G401.6 (cell line): Measurements from ENCODE around the gene SDK2.

ENCODE experiments used
- FAIRE-seq: peaks from 2 replicates; lab custom pipeline; 2012; peaks lifted over from hg19 to GRCh38; lab: Jason Lieb, UNC

SDK2 gene

DNA sequence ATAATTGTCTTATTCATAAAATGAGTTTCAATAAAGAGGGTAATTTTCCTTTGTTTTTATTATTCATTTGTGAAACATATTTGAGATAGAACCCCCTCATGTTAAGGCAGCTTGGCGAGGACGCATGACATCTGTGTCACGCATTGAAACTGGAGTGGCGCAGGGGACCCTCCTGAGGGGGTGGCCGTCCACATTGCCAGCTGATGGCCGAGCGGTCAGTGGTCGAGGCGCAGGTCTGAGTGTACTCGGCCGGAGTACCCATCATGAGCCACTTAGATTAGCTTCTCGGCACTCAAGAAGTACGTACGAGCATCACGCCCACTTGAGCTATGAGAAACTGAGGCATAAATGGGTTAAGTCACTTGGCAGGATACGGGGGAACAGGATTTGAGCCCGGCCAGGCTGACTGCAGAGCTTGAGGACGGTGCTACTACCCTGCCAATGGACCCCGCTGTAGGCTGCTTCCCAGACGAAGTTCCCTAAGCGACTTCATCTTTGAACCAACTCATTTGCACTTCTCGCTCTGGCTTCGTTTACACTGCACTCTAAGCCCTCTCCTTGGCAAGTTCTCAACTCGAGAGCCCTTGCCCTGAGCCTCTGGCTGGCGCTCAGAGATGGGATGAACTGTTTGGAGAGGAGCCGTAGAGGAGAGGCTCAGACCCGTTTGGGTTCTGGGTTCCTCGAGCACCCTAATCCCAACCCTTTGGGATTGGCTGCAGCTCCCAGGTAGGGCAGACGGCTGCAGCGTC, 91.8 kb downstream of the SDK2 start:
- FAIRE-seq, result no peak

DNA sequence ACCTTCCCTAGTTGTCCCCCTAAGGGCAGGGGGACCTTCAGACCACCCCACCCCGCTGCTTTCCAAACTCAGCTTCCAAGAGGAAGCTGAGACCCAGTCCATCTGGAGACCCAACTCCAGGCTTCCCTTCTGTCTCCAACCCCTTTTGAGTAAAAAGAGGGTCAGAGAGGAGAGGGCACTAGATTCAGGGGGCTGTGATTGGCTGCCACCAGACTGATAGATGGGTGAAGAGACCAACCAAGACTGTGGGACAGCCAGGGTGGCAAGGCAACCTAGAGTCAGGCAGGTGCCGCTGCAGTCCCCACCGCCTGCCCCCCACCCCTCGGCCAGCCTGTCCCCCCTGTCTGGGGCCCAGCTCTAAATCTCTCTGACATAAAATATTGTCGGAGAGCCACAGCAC, 92.5 kb downstream of the SDK2 start:
- no peak for FAIRE-seq

DNA sequence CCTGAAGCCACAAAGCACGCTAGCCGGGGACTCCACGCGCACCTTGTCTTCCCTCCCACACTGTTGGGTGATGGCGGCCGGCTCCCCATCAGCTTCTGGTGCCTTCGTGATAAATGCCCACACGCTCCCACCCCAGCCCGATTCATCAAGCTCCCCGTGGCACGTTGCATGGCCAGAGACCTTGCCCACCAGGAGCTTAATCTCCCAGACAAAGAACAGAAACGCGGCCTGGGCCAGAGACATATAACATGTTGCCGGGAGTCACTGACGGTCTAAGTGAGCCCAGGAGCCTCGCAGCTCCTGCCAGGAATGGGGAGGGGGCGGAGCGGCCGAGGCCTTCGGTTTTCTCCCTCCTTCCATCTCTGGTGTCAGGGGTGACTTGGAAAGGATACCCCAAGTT, 93.1 kb downstream of the SDK2 start:
- FAIRE-seq, result no peak

DNA sequence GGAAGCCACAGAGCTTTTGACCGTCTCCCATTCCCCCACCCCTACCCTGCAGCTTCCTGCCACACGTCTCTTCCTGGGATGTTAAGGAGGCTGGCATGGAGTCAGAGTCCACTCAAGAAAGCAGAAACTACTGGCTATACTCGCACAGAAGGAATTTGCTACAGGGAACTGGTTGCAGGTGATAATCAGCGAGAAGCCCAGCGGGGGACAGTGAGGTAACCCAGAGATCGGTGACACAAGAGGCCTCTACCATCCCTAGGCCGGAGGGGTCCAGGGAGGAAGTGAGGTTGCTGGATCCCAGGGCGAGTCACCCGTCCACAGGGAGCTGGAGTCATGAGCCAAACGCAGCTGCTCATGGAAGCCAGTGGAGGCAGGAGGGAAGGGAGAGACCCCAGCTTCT, 93.7 kb downstream of the SDK2 start:
- FAIRE-seq, result no peak

DNA sequence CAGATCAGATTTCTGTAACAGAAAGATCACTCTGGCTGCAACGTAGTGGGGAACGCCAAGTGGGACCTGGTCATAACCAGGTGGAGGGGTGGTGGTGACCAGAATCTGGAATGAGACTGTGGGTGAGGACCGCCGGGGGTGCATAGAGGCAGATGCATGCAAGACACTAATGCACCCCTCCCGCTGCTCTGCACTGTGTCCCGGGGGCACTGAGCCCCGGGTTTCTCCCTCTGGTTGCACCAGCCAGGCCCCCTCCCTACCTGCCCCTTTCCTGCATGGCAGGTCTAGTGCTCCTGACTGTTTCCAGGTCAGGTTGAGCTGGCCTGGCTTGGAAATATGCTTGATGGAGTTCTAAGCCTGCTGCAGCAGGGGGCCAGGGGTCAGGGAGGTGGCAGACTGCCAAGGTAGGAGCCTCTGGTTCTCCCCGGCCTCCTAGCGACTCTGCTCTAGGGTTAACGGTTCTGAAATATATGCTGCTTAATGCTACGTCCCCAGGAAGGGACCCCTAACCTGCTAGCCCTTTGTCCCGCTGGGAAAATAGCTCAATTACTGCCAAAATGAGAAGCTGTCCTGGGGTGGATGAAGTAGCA, 94.3 kb downstream of the SDK2 start:
- no peak for FAIRE-seq

DNA sequence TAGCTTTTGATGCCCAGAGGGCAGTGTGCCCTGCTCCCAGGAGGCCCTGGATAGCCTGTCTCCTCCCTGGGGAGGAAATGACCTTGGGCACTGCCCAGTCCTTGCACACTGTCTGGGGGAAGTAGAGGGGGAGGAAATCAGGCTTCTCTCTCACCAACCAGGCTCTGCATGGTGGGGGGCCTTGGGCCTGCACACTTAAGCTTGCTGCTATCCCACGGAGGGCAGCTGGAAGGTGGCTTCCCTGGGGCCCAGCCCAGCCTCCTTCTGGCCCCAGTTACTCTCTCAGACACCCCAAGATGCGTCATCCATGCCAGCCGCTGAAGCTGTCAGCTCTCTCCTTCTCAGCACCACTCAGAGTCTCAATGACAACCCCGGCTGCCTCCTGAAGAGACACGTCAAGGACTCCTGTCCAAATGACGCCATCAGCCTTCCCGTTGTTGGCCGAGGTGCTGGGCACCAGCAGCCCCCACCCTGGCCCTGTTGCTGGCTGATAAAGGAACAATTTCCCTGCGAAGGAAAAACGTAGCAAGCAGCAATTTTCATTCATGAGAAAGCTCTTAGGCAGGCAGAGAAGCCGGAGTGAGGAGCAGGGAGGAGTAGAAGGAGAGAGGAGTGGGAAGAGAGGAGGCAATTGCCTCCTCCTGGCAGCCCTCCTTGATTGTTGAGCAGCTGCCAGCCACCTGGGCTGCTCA, 95.5 kb downstream of the SDK2 start:
- no peak for FAIRE-seq

DNA sequence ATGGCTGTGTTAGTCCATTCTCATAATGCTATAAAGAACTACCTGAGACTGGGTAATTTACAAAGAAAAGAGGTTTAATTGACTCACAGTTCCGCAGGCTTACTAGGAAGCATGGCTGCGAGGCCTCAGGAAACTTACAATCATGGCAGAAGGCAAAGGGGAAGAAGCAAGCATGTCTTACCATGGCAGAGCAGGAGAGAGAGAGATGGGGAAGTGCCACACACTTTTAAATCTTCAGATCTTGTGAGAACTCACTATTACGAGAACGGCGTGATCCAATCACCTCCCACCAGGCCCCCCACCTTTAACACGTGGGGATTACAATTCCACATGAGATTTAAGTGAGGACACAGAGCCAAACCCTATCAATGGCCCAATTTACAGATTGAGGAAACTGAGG, 96.5 kb downstream of the SDK2 start:
- FAIRE-seq, result no peak

DNA sequence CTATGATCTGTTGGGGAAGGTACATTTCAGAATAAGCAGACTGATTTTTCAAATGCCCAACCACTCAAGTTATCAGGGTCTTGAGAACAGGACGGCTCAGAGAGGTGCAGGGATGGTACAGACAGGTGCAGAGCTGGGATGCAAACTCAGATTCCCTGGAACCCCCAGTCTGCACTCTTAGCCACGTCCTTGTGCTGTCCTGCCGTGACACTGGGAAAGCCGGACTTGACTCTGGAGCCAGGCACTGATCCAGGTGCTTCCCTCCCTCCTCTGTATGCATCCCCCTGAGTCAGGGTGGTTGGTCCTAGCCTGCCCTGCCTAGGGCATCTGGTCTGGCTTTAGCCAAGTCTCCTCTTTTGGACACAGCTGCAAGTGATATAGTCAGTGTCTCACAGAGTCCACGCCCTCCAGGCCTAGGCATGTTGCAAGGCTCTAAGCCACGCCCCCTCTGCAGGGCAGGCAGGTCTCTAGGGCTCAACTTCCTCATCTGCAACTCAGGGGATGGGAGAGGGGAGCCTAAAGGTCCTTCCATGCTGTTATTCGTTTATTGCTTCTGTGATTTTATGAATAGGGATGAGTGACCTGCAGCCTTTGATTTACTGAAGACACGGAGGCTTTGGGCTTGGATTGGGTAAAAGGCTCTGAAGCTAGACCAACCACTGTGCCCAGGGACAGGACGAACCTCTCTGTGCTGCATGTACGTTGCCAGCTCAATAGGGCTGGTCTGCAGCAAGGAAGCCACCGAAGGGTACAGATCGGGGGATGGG, 97.3 kb downstream of the SDK2 start:
- no peak for FAIRE-seq

DNA sequence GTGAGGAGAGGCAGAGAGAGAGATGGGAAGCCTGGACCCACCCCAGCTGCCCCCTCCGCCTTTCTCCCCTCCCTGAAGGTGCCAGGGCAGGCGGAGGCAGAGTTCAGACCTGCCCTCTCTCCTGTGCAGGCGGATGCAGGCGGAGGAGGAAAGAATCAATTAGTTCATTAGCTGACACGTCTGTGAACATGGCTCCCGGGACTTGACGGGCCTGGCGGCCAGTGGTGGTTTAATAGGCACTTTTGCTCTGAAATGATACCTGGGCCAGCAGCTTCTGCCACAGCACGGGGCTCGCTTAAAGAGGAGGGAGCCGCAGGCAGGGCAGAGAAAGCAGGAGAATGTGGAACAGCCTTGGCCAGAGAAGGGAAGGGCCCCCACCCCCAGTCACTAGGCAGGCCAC, 98.1 kb downstream of the SDK2 start:
- FAIRE-seq, result no peak

DNA sequence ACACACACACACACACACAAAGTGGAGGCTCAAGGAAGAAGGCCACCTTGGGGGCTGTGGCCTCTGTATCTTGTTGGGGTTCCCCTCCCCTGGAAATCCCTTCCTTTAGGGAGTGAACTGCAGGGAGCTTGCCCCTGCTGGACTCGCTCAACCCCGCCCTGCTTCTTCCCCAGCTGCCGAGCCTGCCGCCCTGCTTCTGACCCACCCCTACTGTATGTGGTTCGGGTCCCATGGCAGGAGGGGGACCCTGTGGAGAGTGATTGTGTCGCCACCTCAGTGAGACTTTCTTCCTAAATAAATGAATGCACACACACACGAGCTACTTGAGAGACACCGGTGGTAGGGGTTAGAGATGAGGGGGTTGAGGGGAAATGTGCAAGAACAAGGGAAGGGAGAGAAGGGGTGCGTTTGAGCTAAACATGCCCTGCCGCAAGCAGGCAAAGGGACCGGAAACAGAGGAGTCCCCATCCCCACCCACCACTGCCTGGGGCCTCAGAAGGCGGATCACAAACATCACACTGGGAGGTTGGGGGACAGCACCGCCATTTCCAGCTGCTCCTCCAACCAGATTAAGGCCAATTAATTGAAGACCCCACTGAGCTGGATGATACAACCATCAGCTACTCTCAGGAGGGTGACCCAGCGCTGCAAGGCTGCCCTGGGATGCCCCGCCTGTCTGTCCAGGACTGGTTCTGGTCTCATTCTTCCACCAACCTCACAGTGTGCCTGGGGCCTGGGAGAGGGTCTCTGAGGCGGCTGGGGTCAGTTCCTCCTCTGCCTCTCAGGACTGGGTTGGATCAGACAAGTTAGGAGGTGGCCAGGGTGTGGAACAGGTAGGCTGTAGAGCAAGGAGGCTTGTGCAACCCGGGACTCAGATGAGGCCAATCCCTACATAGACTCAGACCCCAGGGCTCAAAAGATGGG, 98.9 kb downstream of the SDK2 start:
- no peak for FAIRE-seq

DNA sequence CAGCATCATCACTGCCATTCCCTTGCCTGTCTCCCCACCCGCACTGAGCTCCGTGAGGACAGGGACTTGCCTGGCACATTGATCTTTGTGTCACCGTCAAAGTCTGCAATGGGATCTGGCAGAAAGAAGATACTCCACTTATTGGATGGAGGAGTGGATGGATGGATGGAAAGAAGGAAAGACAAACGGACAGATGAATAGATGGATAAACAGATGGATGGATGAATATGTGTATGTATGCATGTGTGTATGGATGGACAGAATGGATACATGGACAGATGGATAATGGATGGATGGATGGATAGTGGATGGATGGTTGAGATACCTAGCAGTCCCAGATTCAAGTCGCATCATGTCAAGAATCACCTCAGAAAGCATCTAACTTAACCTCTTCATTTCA, 99.9 kb downstream of the SDK2 start:
- no peak for FAIRE-seq

DNA sequence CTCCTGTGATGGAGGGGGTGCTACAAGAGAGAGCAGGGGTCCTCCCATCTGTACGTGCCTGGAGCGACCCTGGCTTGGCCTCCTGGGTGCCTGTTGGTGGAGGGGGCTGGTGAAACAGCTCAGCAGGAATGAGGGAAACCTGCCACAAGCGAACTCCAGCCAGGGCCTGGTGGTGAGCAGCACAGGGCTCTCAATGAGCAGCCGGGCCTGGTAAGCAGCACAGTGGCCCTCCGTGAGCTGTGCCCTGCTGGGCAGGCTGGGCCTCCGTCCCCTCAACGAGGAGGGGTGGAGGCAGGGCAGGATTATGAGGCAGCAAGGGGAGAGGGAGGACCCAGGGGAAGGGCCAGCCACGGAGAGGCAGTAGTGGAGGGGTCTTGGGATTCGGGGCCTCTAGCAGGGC, 101.9 kb downstream of the SDK2 start:
- no peak for FAIRE-seq

DNA sequence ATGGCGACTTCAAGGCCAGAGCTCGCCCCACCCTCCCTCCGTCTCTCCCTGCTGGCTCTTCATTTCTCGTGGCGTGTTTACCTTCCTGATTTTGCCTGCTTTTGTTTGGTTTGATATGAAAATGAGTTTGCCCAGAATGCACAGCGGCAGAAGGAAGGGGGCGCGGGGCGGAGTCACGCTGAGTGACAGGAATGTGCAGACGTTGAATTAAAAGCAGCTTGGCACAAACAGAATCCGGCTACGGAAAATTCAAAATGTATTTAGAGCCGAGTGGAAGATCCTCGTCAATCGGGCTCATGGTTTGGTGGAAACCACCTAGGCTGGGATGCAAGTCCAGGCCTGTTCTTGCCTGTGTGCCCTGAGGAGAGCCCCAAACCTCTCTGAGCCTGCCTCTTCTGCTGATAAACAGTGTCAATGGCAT, 102.7 kb downstream of the SDK2 start:
- no peak for FAIRE-seq

DNA sequence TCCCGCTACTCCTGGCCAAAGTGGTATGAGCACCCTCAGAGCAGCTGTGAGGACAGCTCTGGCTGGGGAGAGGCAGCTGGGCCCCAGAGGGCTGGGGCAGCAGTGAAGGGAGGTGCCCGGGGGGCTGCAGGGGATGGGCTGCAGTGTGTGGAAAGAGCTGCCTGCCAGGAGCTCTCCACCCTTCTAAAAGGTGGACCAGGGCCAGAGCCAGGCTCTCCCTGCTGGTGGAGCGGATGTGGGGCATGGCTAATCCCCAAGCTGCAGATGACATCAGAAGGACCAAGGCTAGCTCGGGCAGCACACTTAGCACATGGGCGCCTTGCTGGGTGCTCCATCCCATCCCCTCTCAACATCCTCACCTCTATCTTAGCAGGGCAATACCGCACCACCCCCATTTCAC, 103.1 kb downstream of the SDK2 start:
- FAIRE-seq, result no peak

DNA sequence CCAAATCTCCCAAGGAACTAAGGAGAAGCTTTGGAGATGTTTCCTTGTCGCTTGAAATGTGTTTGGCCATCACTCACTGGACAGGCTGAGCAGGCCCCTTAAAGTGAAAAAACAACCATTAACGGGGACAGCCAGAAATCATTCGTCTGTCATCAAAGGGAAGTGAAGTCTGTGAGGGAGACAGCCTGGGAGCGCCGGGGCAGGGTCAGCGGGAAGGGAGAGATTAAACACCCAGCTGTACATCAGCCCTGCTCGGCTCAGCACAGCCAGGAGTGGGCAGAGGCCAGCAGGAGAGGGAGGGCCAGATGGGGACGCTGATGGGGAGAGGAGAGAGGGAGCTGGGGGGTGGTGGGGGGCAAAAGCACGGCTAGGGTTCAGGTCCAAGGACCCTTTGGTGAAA, 105.1 kb downstream of the SDK2 start:
- no peak for FAIRE-seq

DNA sequence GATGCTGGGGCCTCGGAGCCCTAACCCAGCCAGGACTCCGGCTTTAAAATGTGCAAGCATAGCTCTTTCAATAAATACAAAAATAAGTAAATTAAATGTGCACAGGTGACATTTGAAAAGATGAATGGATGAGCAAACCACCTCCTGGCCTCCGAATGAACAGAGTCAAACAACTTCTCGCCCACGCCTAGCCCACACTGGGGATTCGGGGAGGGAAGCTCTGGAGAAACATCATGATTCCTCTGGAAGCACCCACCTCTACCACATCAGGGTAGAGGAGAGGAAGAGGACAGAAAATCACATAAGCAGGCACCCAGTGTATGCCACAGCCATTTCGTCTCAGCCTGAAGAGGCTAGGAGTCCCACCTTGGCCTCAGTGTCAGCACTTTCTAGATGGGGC, 105.8 kb downstream of the SDK2 start:
- no peak for FAIRE-seq

DNA sequence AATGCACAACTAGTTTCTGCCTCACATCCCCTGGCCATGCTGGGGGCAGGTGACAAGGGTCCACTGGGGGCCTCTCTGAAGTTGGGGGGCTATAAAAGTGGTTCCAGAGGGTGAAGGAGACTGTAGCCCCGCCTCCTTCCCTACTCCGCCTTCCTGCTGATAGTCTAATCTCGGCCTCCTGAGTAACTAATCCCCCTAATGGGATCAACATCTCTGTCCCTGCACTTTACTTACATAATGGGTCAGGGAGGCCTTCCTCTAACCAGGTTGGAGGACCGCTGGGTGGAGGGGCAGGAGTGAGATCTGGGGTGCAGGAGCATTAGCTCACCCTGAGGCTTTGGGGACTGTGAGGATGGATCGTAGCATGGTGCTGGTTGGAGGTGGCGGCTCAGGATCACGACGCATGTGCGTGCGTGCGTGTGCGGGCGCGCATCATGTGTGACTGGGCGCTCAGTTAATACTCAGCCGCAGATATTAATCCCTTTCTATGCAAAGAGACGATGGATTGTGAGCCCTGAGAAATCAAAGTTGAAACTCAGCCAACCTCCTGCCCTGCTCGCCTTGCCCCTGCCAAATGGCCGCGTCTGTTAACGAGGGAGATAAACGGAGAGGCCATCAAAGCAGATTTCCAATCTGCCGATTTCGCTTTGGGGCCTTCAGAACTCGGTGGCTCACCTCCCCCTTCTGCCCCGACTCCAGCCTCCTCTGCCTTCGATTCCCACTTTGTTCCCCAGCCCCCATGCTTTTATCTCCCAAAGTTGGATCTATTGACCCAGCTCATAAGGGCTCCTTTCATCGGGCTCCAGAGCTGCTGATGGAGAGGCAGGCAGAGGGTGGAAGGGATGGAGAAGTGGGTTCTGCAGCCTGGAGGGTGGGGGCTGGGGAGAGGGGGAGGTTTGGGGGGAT, 107.3 kb downstream of the SDK2 start:
- no peak for FAIRE-seq

DNA sequence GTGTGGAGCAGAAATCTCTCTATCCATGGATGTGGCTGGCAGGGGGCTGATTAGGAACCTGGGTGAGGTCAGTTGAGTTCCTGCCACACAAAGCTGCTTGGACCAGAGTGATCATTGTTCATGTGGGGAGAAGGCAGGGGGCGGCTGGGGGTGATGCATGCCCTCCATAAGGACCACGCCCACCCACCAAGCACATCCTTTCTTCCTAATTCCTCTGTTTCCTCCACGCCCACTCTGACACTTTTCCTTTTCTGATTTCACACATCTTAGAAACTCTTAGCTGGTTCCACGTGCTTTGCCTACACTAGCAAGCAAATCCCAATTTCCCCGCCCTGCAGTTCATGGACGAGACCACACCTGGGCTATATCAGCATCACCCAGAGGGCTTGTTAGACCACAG, 108.5 kb downstream of the SDK2 start:
- no peak for FAIRE-seq

DNA sequence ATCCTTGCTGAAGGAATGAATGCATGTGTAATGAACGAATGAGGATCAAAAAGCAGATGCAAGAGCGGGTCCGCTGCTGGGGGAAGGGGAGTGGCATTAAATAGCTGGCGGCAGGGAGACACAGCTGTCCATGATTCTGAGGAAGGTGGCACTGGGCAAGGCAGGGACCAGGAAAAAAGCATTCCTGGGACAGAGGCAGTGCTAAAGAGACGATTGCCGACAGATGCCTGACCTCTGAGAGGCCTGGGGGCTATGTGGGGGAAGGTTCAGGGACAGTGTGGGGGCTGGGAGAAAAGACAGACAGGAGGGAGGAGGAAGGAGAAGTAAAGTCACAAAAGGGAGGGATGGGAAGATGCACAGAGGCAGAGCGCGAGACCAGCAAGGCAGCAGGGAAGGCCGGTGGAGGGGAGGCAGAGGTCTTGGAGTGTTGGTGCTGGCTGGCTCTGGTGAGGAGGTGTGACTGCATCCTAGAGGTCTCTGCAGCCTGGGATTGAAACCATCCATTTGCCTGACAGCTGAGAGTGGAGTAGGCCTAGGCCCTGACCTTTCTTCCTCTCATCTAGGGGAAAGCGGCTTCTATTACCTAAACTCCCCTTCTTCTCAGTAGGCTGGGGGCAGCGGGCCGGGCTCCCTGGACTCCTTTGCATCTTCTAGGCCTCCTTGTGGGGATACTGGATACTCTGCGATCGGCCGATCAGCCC, 109.9 kb downstream of the SDK2 start:
- no peak for FAIRE-seq

DNA sequence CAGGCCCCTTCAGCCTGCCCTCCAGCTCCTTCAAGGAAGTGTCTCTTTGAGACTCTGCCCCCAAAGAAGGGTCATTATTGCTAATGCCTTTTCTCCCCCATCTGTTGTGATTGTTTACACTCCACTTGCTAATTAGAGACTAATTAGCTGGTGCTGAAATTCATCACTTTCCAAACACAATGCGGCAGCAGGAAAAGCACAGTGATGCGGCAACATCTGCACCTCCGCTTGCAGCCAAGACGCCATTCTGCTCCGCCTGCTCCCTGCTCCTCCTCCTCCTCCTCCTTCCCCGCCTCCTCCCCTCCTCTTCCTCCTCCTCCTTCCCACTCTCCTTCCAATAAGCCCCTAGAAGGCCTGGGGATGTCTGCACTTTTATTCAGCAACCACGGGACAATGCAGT, 110.5 kb downstream of the SDK2 start:
- no peak for FAIRE-seq
